GM12878 (cell line): ENCODE results near the gene IDI1. TPM values are rescaled to one million over a fixed set of nuclear protein-coding genes. Genes with fewer than 3 reads are reported as not detected.

Experiments
- ATAC-seq: fragments of 200-7000 bp; cut with Tn5 transposase; 3 replicates; pipeline ENCODE4 v1.9.1; 2020; ENCODE audit warnings: mild to moderate bottlenecking, moderate library complexity
- BruUV-seq: library from RNA; stranded (reverse); fragments of 400-500 nt; replicated peaks from 2 replicates; lab custom pipeline; 2021; lab: Mats Ljungman, UMichigan
- CTCF ChIA-PET: fragments of 300-600 bp; sonication (Branson Sonifier 250); formaldehyde crosslinking; extraction: SDS; loops from one replicate; lab custom pipeline; 2021; ENCODE audit warnings: inconsistent platforms; lab: Yijun Ruan, JAX
- POLR2A ChIA-PET: fragments of 350-600 bp; formaldehyde crosslinking; extraction: SDS; loops from one replicate; lab custom pipeline; 2021; ENCODE audit warnings: inconsistent platforms; lab: Charles Lee
- RAD21 ChIA-PET: fragments of 300-600 bp; sonication (Branson Sonifier 250); formaldehyde crosslinking; loops from one replicate; lab custom pipeline; 2023; ENCODE audit warnings: antibody characterized with exemption; ENCODE audit not compliant: unreplicated experiment; lab: Charles Lee
- SMC1A ChIA-PET: fragments of 300-600 bp; sonication (Branson Sonifier 250); formaldehyde crosslinking; loops from one replicate; lab custom pipeline; 2023; ENCODE audit not compliant: unreplicated experiment, uncharacterized antibody; lab: Charles Lee
- DNase-seq: peaks from one replicate; pipeline ENCODE4 v3.0.0-alpha.2; 2011; ENCODE audit warnings: low read depth, low spot score
- FAIRE-seq: peaks from 3 replicates; lab custom pipeline; 2011; peaks lifted over from hg19 to GRCh38; lab: Jason Lieb, UNC
- H2AFZ ChIP-seq: 2 replicates; pipeline ENCODE4 v1.6.0; 2011; ENCODE audit warnings: low read depth, low read length, control low read depth; ENCODE audit not compliant: control insufficient read depth
- H3K27ac ChIP-seq: 2 replicates; pipeline ENCODE4 v1.5.1; 2011; ENCODE audit warnings: control low read depth; ENCODE audit not compliant: control insufficient read depth, insufficient read depth
- H3K27me3 ChIP-seq, 2 experiments: replicated peaks in 1 of 2; 2 replicates each; pipeline versions ENCODE4 v1.6.0 to v1.6.1; 2011; ENCODE audit warnings: low read length in 1 of 2; ENCODE audit not compliant: control insufficient read depth in 2 of 2, insufficient read depth in 2 of 2
- H3K36me3 ChIP-seq, 2 experiments: 2 replicates each; pipeline ENCODE4 v1.5.1; 2011; ENCODE audit warnings: low read length in 1 of 2; ENCODE audit not compliant: control insufficient read depth in 2 of 2, insufficient read depth in 2 of 2
- H3K4me1 ChIP-seq: 2 replicates; pipeline ENCODE4 v1.6.1; 2011; ENCODE audit warnings: mild to moderate bottlenecking, low read length, moderate library complexity, mixed read lengths; ENCODE audit not compliant: control insufficient read depth, insufficient read depth
- H3K4me2 ChIP-seq: 2 replicates; pipeline ENCODE4 v1.6.0; 2011; ENCODE audit warnings: control low read depth; ENCODE audit not compliant: control insufficient read depth, insufficient read depth
- H3K4me3 ChIP-seq: fragments of 200-600 bp; sonication (generic); 2 replicates; pipeline ENCODE4 v1.5.1; 2016
- H3K79me2 ChIP-seq: 2 replicates; pipeline ENCODE4 v1.6.0; 2011; ENCODE audit warnings: low read length; ENCODE audit not compliant: control insufficient read depth, insufficient read depth
- H3K9ac ChIP-seq: 2 replicates; pipeline ENCODE4 v1.8.0; 2011; ENCODE audit warnings: low read length, control low read depth, mixed read lengths; ENCODE audit not compliant: control insufficient read depth, insufficient read depth
- H3K9me3 ChIP-seq: replicated peaks from 3 replicates; pipeline ENCODE4 v1.5.1; 2011; ENCODE audit warnings: mild to moderate bottlenecking, low read length; ENCODE audit not compliant: control insufficient read depth, insufficient read depth
- H4K20me1 ChIP-seq: 2 replicates; pipeline ENCODE4 v1.6.0; 2011; ENCODE audit not compliant: control insufficient read depth, insufficient read depth
- ATF7 ChIP-seq: fragments of 450-650 bp; IDR thresholded peaks from 2 replicates; pipeline ENCODE4 v1.6.1; 2016; ENCODE audit warnings: low read depth, mild to moderate bottlenecking
- EGR1 ChIP-seq, 2 experiments: IDR thresholded peaks; 1 replicate in 1 of 2; 2 replicates in 1 of 2; pipeline ENCODE4 v1.6.1; 2011 to 2012; ENCODE audit warnings: low read depth in 2 of 2, low read length in 2 of 2, borderline replicate concordance in 1 of 2, mild to moderate bottlenecking in 1 of 2, moderate library complexity in 1 of 2
- MTA3 ChIP-seq: IDR thresholded peaks from 2 replicates; pipeline ENCODE4 v1.6.1; 2012; ENCODE audit warnings: low read length, inconsistent platforms, borderline replicate concordance
- NBN ChIP-seq: fragments of 450-650 bp; IDR thresholded peaks from 2 replicates; pipeline ENCODE4 v1.6.1; 2016
- POU2F2 ChIP-seq: IDR thresholded peaks from 3 replicates; pipeline ENCODE4 v1.6.1; 2011; ENCODE audit warnings: low read depth, mild to moderate bottlenecking, low read length, borderline replicate concordance
- RB1 ChIP-seq: fragments of 450-650 bp; formaldehyde crosslinking; IDR thresholded peaks from 2 replicates; pipeline ENCODE4 v1.6.1; 2017; ENCODE audit warnings: mild to moderate bottlenecking, borderline replicate concordance
- SMARCA5 ChIP-seq: fragments of 450-650 bp; IDR thresholded peaks from 2 replicates; pipeline ENCODE4 v1.6.1; 2017; ENCODE audit warnings: mild to moderate bottlenecking
- USF1 ChIP-seq: IDR thresholded peaks from 2 replicates; pipeline ENCODE4 v1.6.1; 2011; ENCODE audit warnings: borderline replicate concordance, low read depth, mild to moderate bottlenecking, moderate library complexity, mixed read lengths, low read length; ENCODE audit not compliant: insufficient read depth; ENCODE audit errors: extremely low read length
- ZBED1 ChIP-seq: IDR thresholded peaks from 2 replicates; pipeline ENCODE4 v1.6.1; 2016; ENCODE audit warnings: borderline replicate concordance
- ZNF384 ChIP-seq: IDR thresholded peaks from 2 replicates; pipeline ENCODE4 v1.6.1; 2012; ENCODE audit warnings: low read depth, mild to moderate bottlenecking, low read length, improper control_type of control experiment, borderline replicate concordance
- WGBS: methylation state at CpG from one replicate; pipeline ENCODE4 v1.1.6; 2016; ENCODE audit warnings: low lambda C conversion rate; ENCODE audit not compliant: insufficient replicate concordance, insufficient coverage; ENCODE audit errors: missing lambda C conversion rate; 5-methylcytosine and 5-hydroxymethylcytosine counted together
- in situ Hi-C: fragments of 300-500 bp; cut with MboI; formaldehyde crosslinking; loops from 9 replicates; pipeline ENCODE4 v1.14.3; 2018; ENCODE audit warnings: mixed read lengths
- intact Hi-C: fragments of 100-400 bp; cut with micrococcal nuclease; formaldehyde crosslinking; loops from one replicate; pipeline ENCODE4 v1.14.2; 2022; ENCODE audit not compliant: unreplicated experiment
- polyA plus RNA-seq, 11 experiments: library from polyadenylated mRNA; depleted of rRNA in 4 of 11; unstranded in 6 of 11; stranded (reverse) in 5 of 11; fragments of >200 nt; fragmentation: Nextera tagmentation in 4 of 11; fragmentation: Illumina TruSeq in 1 of 11; extraction: Ambion mirVana in 4 of 11; extraction: Trizol in 1 of 11; gene quantifications; 1 replicate in 1 of 11; 2 replicates in 10 of 11; pipeline versions ENCODE4 v1.2.1 to v1.2.3, GENCODE V29; 2011 to 2016; ENCODE audit warnings: inconsistent platforms in 2 of 11, missing spikeins in 2 of 11, low read depth in 1 of 11
- total RNA-seq, 4 experiments: library from RNA; depleted of rRNA in 3 of 4; stranded (reverse); fragments of >200 nt in 3 of 4; fragmentation: Illumina TruSeq in 1 of 4; extraction: Trizol in 1 of 4; gene quantifications; 2 replicates each; pipeline versions ENCODE4 v1.2.1 to v1.2.3, GENCODE V29; 2013 to 2021
- TF ChIP-seq, protein P1 (sequence below): fragments of 450-650 bp; IDR thresholded peaks from 2 replicates; pipeline ENCODE4 v1.6.1; 2017; ENCODE audit warnings: mild to moderate bottlenecking, moderate library complexity
- TF ChIP-seq, protein P2 (sequence below): fragments of 450-650 bp; IDR thresholded peaks from 2 replicates; pipeline ENCODE4 v1.6.1; 2017; ENCODE audit warnings: borderline replicate concordance

Gene IDI1
- total and polyA plus RNA-seq, 10 of the 15 experiments (the other 5 are each of a cell fraction or from before 2014, with no cell fraction given): 85.5 to 223 (median 157) TPM

DNA sequence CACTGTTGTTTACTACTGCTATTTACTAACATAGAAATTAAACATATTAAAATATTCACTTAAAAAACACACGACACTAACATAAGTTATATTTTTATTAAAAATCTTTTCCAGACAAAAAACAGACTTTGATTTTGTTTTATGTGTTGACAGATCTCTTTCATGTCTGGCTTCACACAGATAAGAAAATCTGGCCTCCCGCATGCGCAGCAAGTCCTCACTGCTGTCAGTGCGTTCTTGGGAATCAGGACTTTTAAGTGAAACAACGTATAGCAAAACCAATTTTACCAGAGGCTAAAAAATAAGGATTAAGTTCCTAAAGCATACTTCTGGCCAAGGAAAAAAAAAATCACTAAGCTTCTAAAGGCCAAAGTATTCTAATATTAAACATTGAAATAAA, 1.2 kb upstream of the IDI1 start (continued):
- no peak for TF ChIP-seq USF1

DNA sequence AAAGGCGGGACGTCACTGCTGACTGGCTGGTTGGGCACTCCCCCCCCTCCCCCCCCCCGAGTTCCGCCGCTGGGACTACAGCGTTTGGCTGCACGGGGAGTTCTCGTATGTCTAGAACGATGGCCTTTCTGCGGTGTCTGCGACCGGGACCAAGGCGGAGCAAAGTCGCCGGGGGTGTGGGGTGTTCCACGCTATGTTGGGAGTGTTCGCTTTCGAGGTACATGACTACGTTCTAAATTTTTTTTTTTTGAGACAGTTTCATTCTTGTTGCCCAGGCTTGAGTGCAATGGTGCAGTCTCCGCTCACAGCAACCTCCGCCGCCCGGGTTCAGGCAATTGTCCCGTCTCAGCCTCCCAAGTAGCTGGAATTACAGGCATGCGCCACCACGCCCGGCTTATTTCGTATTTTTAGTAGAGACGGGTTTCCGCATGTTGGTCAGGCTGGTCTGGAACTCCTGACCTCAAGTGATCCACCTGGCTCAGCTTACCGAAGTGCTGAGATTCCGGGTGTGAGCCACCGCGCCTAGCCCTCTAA, 573 bp upstream of the IDI1 start:
- CTCF ChIA-PET: interaction anchor here (0.9 to 2.1 kb wide), 4 partner anchors 8 to 106 kb away, joined by 3 to 8 read pairs (median 4); no protein-coding TSS in a partner anchor
- under 1% methylated on average over 29 of the region's 34 CpGs for WGBS
- no peak for ATAC-seq
- in situ Hi-C loops (no loop called here), intact Hi-C loops (loop anchor here (2.0 kb wide), 1 partner anchor 119 kb away; the partner anchor contains the start of gene LARP4B)
- SMC1A ChIA-PET: interaction anchor here (0.6 to 1.3 kb wide), 4 partner anchors 19 to 581 kb away, joined by 3 to 6 read pairs (median 3); partner anchors contain the start of gene GTPBP4
- Histone ChIP-seq H4K20me1 (peaks cover 3% of the 10 kb centered on the region; the same call in 1 of the 2 replicates), H3K4me2 (peak overlapping the region; percentile 32), H3K4me3 (peak overlapping the region; percentile 95), H3K9me3 (no peaks in the 10 kb centered on the region), H3K27ac (peak overlapping the region; percentile 96), H3K27me3 (no peaks in the 10 kb centered on the region), H3K9ac (peak overlapping the region; percentile 92), H3K4me1 (peaks cover 5% of the 10 kb centered on the region), H3K36me3 (peaks cover 0 to 16% of the 10 kb centered on the region in 2 experiments; a peak in 2 of 4 replicates), H3K79me2 (peaks cover 80% of the 10 kb centered on the region), H2AFZ (peak overlapping the region; percentile 54)
- BruUV-seq: TSS peak; percentile 83
- DNase-seq: no peak
- RAD21 ChIA-PET: interaction anchor here (1.0 to 3.1 kb wide), 6 partner anchors 8 to 165 kb away, joined by 3 to 9 read pairs (median 4); partner anchors contain the start of gene GTPBP4
- no peak for FAIRE-seq
- POLR2A ChIA-PET: interaction anchor here (0.5 to 3.6 kb wide), 10 partner anchors 8 to 992 kb away, joined by 3 to 19 read pairs (median 6); partner anchors contain the start of gene LARP4B
- TF ChIP-seq, protein P1, sequence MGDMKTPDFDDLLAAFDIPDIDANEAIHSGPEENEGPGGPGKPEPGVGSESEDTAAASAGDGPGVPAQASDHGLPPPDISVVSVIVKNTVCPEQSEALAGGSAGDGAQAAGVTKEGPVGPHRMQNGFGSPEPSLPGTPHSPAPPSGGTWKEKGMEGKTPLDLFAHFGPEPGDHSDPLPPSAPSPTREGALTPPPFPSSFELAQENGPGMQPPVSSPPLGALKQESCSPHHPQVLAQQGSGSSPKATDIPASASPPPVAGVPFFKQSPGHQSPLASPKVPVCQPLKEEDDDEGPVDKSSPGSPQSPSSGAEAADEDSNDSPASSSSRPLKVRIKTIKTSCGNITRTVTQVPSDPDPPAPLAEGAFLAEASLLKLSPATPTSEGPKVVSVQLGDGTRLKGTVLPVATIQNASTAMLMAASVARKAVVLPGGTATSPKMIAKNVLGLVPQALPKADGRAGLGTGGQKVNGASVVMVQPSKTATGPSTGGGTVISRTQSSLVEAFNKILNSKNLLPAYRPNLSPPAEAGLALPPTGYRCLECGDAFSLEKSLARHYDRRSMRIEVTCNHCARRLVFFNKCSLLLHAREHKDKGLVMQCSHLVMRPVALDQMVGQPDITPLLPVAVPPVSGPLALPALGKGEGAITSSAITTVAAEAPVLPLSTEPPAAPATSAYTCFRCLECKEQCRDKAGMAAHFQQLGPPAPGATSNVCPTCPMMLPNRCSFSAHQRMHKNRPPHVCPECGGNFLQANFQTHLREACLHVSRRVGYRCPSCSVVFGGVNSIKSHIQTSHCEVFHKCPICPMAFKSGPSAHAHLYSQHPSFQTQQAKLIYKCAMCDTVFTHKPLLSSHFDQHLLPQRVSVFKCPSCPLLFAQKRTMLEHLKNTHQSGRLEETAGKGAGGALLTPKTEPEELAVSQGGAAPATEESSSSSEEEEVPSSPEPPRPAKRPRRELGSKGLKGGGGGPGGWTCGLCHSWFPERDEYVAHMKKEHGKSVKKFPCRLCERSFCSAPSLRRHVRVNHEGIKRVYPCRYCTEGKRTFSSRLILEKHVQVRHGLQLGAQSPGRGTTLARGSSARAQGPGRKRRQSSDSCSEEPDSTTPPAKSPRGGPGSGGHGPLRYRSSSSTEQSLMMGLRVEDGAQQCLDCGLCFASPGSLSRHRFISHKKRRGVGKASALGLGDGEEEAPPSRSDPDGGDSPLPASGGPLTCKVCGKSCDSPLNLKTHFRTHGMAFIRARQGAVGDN: 0 out of 2 replicates have a peak, but pooled peaks have one; percentile 5
- TF ChIP-seq ZNF384 (no peak; the same call in 1 of the 2 replicates), NBN (0 out of 2 replicates have a peak, but pooled peaks have one; percentile 40), EGR1 (IDR thresholded peaks at IDR 0.05; ENCODE audit: borderline replicate concordance in 1 of 2, low read depth in 2 of 2, low read length in 2 of 2) (0 out of 3 replicates have a peak, but pooled peaks of 1 of the 2 experiments have one; percentile 37), SMARCA5 (0 out of 2 replicates have a peak, but pooled peaks have one; percentile 19), RB1 (0 out of 2 replicates have a peak, but pooled peaks have one; percentile 3), POU2F2 (peak; percentile 2; the same call in 1 of the 3 replicates), MTA3 (peak; percentile 86; the same call in 1 of the 2 replicates), ATF7 (peak; percentile 60; the same call in 1 of the 2 replicates), ZBED1 (0 out of 2 replicates have a peak, but pooled peaks have one; percentile 34)
- TF ChIP-seq, protein P2, sequence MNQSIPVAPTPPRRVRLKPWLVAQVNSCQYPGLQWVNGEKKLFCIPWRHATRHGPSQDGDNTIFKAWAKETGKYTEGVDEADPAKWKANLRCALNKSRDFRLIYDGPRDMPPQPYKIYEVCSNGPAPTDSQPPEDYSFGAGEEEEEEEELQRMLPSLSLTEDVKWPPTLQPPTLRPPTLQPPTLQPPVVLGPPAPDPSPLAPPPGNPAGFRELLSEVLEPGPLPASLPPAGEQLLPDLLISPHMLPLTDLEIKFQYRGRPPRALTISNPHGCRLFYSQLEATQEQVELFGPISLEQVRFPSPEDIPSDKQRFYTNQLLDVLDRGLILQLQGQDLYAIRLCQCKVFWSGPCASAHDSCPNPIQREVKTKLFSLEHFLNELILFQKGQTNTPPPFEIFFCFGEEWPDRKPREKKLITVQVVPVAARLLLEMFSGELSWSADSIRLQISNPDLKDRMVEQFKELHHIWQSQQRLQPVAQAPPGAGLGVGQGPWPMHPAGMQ: no peak
